GM18951 (cell line): Measurements from ENCODE around the gene PKMYT1.
A peak's percentile ranks its signal among the peaks of the same experiment; 100 is the strongest.

Experiments used
- POLR2A ChIP-seq: IDR thresholded peaks from 4 replicates; pipeline ENCODE4 v1.6.1; 2011; ENCODE audit warnings: mild to moderate bottlenecking; ENCODE audit not compliant: insufficient read length, insufficient read depth; ENCODE audit errors: extremely low read depth
- in situ Hi-C: fragments of 300-500 bp; cut with MboI; formaldehyde crosslinking; loops from one replicate; pipeline ENCODE4 v1.12.0; 2022; ENCODE audit warnings: low sequenced_read_pairs, mixed read lengths, inconsistent platforms; ENCODE audit not compliant: unreplicated experiment

PKMYT1 gene

DNA sequence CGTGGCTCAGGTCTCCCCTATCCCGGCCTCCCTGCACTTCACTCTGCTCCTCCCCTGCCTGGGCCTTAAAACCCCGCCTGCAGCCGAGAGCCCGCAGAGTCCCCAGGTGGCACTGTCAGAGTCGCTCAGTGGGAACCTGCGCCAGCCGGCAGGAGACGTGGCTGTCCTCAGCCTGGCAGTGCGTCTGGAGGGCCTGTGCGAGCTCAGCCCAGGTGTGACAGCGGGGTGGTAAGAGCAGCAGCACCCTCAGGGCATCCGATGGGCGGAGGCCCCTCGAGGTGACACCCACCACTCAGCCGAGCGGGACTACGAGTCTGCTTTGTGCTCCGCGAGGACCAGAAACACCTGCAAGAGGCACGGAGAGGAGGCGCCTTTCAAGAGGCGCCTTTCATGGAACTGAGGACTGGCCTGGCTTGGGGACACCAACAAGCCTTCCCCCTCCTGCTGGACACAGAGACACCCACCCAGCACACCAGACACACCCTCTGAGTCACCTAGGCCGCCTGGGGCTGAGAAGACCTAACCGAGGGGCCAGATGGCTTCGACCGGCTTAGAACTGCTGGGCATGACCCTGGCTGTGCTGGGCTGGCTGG is 32.7 kb upstream of the PKMYT1 start, which contains the start of gene CLDN9:
CLDN9 (plus strand) TSS at position 96 of the 593 bp plus-strand sequence; CDS start at position 536, 440 bp downstream.
- in situ Hi-C loops = no loop called here
- TF ChIP-seq POLR2A = no peak

DNA sequence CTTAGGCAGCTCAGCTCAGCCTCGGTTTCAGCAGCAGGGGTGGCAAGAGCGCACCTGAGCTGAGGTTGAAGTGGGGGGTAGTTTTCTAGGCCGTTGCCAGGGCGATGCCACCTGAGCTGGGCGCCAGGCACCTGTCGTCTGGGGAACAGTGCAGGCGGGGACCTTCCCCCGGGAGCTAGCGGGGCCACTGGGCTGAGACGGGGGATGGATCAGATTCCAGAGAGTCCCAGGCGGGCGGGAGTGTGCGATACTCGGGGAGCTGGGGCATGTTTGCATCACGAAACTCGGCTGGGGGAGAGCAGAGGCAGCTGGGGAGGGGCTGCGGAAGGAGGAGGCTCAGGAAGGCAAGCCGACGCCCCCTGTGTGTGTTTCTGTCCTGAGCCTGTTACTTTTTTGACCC is 32.0 kb upstream of the PKMYT1 start:
- TF ChIP-seq POLR2A = no peak
- in situ Hi-C loops = no loop called here

DNA sequence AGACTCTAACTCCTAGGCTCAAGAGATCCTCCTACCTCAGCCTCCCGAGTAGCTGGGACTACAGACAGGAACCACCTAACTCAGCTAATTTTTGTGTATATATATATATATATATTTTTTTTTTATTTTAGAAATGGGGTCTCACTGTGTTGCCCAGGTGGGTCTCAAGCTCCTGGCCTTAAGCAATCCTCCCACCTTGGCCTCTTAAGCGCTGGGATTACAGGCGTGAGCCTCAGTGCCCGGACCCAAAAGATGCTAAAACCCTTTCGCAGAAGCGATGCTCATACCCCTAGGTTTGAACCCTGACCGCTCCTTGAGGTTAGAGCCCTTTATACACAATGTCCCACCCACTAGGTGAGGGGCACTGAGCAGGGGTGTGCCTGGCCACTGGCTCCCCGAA is 30.3 kb upstream of the PKMYT1 start:
- in situ Hi-C loops = no loop called here
- TF ChIP-seq POLR2A = no peak

DNA sequence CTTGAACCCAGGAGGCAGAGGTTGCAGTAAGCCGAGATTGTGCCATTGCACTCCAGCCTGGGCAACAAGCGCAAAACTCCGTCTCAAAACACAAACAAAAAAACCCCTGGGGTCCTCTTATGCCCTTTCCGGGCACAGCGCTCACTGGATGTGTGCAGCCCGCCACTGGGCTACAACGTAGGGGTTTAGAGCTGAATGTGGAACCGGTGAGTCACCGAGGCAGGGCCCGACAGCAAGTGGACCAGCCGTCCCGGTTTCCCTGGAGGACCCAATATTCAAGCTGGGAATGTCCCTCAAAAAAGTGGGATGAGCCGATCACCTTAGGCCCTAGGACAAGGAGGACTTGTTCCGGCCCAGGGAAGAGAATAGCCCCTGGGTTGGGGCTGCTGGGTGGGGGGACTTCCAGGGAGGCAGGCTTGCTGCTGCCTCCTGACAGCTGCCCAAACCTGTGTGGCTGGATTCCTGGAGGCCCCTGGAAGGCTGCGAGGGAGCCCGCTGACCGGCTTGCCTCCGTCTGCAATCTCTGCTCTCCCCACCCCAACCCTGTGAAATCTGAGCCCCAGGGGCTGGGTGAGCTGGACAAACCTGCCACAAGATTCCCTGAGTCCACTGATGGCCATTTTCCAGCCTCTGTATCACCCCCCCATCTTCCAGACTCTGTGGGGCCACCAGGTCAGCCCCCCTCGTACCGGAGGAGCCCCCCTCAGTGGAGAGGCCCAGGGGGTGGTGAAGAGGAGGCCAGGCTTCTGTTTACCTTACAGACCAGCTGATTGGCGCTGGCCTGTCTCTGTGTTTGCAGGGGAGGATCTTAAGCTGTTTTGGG is 29.5 kb upstream of the PKMYT1 start:
- TF ChIP-seq POLR2A = no peak
- in situ Hi-C loops = no loop called here

DNA sequence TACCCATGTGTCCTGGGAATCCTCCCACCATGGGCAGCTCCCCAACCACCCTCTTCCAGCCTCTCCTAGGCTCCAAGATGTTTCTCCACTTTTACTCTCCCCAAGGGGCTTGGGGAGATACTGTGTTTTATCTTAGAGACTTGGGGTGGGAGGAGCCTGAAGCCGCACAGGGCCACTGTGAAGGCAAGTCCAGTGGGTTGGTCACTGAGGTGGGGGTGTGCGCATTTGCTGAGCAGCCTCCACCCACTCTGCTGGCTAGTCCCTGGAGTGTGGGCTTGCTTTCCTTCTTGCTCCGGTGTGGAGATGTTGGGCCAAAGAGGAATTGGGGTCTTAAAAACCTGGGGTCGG is 28.4 kb upstream of the PKMYT1 start:
- in situ Hi-C loops = no loop called here
- no peak for TF ChIP-seq POLR2A

DNA sequence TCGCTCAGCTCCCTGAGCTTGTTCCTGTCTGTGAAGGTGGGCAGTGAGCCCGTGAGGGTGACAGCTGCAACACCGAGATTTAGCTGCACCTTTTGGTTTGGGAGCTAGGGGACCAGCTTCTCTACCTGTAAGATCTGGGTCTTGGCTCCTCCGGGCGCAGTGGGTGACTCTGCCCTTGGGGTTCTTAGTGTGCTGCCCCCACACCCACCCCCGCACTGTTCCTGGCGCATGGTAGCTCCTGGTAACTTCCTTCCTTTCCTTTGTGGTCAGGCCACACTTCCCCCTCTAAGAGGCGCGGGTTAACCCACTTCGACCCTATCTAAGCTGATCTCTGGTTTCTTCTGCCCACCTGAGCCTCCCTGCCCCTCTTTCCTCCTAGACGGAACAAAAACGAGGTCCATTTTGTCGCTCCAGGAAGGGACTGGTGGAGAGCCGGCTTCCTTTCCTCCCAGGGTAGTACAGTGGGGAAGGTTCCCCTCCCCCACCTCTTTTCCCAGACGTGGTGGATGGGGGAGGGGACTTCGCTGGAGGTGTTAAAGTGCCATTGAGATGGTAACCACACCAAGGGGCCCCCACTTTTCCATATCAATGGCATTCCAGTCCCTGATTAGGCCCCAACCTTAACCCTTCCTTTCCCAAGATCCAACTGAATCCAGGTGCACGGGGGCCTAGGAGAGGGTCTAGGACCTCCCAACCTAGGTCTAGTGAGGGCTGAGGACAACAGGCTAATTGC is 27.9 kb upstream of the PKMYT1 start:
- in situ Hi-C loops = no loop called here
- no peak for TF ChIP-seq POLR2A

DNA sequence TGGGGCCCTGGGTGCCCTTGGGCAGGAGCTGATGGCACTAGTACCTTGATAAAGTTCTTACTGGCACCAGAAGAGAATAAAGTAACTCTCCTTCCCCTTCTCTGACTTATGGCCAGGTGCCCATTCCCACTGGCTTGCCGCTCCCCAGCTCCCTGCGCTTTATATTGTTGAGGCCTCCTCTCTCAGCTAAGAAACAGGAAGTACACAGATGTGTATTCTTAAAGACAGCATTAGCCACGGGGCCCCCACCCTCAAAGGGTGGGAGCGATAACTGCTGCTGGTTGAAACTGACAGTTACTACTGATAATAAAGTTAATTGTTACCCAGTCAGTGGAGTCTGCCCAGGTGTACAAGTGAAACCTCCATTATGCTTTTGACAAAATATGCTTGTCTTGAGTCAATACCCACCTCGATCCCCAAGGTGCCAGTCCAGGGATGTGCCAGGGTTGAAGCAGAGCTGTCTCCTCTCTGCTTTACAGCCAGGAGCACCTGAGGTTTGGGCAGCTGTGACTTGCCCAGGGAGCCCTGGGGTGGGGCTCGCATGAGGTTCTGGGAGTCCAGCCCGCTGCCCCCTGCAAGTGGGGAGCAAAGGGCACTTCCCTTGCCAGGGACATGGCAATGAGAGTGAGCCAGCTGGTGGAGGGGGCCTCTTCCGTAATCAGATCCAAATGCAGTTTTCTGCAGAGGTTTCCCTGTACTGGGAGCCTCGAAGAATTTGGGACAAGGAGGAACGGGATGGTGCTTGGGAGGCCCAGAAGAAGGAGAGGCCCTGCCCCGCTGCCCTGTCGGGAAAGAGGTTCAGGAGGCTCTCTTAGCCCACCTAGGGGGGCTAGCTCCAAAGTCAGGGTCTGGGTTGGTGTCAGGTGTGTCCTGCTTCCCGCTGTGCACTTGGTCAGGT is 27.1 kb upstream of the PKMYT1 start:
- no peak for TF ChIP-seq POLR2A
- in situ Hi-C loops = no loop called here

DNA sequence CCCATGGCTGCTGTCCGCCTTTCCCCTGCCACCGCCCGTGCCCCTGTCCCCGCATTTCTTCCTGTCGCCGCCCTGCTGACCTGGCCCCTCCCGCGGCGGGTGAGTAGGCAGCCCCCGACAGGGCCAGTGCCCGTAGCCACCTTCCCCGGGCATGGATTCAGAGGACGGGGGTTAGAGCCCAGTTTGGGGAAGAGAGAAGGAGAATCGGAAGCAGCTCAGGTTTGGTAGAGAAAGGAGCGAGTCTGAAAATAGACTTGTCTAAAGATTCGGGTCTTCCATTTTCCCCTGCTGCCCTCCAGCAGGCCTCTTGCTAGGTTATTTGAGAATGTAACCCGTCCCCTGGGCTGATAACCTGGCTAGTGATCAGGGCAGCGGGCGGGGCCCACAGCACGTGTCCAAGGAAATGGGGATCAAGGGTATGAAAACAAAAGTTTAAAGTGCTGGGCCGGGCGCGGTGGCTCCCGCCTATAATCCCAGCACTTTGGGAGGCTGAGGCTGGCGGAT is 24.6 kb upstream of the PKMYT1 start:
- in situ Hi-C loops = no loop called here
- peak; percentile 8 for TF ChIP-seq POLR2A

DNA sequence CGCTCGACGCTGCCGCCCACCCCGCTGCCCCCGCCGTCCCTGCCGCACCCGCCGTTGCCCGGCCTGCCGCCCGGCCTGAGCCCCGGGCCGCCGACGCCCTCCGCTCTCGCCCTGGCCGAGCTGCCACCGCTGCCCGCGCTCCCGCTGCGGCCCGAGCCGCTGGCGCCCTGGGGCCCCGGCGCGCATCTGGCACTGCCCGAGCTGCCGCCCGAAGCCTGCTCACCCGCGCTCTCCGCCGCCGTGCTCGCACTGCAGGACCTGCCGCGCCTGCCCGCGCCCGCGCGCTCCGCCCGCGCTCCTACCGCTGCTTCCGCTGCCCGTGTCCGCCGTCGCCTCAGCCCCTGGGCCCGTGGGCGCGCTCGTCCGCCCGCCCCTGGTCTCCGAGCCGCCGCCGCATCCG is 24.1 kb upstream of the PKMYT1 start:
- in situ Hi-C loops = no loop called here
- TF ChIP-seq POLR2A = no peak

DNA sequence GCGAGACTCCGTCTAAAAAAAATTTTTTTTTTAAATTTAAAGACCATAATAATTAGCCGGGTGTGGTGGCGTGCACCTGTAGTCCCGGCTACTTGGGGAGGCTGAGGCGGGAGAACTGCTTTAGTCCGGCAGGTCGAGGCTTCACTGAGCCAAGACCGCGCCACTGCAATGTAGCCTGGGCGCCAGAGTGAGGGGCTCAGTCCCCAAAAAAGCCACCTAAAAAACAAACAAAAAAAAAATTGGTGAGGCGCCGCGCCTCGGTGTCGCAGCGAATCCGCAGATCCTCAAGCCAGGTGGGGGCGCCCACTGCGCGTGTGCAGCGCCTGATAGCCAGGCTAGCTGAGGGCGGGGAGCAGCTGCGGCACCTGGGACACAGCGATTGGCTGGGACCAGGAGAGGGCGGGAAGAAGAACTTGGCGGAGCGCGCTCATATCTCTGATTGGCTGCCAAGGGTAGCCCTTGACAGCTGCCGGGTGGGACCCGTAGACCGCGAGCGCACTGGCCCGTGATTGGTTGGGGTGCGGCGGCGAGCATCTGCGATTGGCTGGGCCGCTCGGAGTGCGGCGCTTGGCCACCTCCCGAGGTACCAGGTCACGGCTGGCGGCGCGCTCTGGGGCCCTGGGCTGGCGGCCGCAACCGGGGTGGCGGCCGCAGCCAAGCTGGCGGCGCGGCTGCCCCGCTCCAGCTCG is 23.5 kb upstream of the PKMYT1 start:
- peak; percentile 35 for TF ChIP-seq POLR2A
- in situ Hi-C loops = no loop called here

DNA sequence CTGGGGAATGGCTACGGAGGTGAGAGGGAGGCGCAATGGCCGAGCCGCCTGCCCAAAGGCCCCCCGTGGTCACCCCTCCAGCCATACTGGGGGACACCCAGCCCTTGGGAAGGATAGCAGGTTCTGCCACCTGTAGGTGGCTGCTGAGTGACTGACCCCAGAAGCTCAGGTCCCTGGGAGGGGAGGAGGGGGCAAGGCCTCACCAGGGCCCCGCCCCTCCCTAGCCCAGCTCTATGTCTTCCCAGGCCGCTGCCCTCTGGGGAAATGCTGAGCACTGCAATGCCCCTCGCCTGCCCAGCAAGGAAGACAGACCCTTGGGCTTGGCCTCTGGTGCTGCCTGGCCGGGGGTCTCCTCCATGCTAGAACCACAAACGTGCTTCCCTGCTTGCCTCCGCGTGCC is 21.1 kb upstream of the PKMYT1 start:
- in situ Hi-C loops = no loop called here
- TF ChIP-seq POLR2A = no peak

DNA sequence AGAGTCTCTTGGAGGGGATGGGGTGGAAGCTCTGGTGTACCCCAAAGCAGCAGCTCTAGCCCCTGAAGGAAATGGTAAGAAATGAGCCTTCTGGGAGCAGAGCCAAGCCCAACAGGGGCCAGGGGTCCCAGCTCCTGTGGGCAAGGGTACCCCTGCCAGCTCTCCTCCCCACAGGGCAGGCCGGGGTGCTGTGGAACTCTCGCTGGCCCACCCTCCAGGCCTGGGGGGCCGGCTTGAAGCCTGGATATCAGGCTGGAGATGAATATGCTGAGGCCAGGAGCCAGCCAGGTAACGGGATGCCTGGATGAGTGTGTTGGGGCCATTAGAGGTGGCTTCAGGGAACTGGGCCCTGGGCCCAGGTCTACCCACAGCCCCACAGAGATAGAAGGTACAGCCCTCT is 20.3 kb upstream of the PKMYT1 start:
- in situ Hi-C loops = no loop called here
- no peak for TF ChIP-seq POLR2A

DNA sequence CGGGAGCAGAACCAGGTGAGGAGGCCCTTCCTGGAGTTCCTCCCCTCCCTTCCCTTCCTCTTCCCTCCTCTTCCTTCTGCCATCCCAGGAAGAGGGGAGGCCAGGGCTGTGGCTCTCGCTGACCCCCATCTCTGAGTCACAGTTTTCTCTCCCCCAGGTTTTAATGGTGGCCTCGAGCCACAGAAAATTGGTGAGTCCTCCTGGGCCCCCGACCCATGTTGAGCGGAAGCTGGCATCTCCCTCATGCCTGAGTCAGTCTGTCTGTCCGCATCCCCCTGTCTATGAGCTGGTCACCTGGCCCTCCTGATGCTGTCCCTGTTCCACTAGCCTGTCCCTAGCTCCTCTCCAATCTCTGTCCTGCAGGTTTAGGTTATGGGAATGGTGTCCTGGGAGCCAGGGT is 19.7 kb upstream of the PKMYT1 start:
- TF ChIP-seq POLR2A = no peak

DNA sequence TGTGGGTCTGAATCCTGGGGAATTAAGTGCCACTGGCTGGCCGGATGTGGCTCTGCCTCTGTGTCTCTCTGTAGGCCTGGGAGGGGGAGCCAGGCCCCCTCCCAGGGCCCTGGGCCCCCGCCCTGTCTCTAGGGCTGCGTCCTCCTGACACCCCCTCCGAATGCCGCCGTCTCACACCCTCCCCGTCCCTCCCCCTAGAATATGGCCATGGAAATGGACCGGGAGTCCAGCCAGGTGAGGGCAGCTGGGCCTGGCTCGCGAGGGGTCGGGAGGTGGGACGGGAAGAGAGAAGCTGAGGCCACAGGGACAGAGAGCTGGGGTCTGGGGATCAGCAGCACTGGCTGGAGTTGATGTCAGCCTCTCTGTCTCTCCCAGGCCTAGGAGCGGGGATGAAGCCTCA is 16.1 kb upstream of the PKMYT1 start:
- no peak for TF ChIP-seq POLR2A

More for the DNA sequence above, 19.7 kb upstream of the PKMYT1 start:
- in situ Hi-C loops = no loop called here

More for the DNA sequence above, 16.1 kb upstream of the PKMYT1 start:
- in situ Hi-C loops = no loop called here
